Spleen (tissue), 11 donors: Measurements from ENCODE around the gene SFTPB. TPM values are rescaled to one million over a fixed set of nuclear protein-coding genes. Genes with fewer than 3 reads are reported as not detected.
"Not testable (repeated sequence)": the region's sequence is repeated elsewhere in the genome, so short reads cannot be mapped to it uniquely, and the experiment has no call there.

ENCODE experiments used
- DNase-seq: peaks from one replicate; pipeline ENCODE4 v3.0.0-alpha.2; 2020
- H3K27ac ChIP-seq, 8 donors: fragments of 200-600 bp; sonication (generic) in 7 of 8; 1 replicate in 4 of 8; 2 replicates in 4 of 8; pipeline versions ENCODE4 v1.5.0 to v1.8.0; 2016 to 2021; ENCODE audit warnings: inconsistent platforms in 4 of 8, mild to moderate bottlenecking in 4 of 8, moderate library complexity in 1 of 8
- H3K27me3 ChIP-seq, 7 donors: fragments of 200-600 bp; sonication (generic) in 6 of 7; replicated peaks in 1 of 7; 1 replicate in 4 of 7; 2 replicates in 3 of 7; pipeline versions ENCODE4 v1.5.0 to v1.8.0; 2016 to 2021; ENCODE audit warnings: inconsistent platforms in 3 of 7, mild to moderate bottlenecking in 1 of 7
- H3K36me3 ChIP-seq, 6 donors: fragments of 200-600 bp; sonication (generic) in 5 of 6; 1 replicate in 4 of 6; 2 replicates in 2 of 6; pipeline versions ENCODE4 v1.5.0 to v1.8.0; 2016 to 2021; ENCODE audit warnings: inconsistent platforms in 2 of 6
- H3K4me1 ChIP-seq, 6 donors: fragments of 200-600 bp; sonication (generic) in 5 of 6; 1 replicate in 3 of 6; 2 replicates in 3 of 6; pipeline versions ENCODE4 v1.5.0 to v1.8.0; 2016 to 2021; ENCODE audit warnings: inconsistent platforms in 3 of 6
- H3K4me3 ChIP-seq, 8 donors: fragments of 200-600 bp; sonication (generic) in 7 of 8; 1 replicate in 4 of 8; 2 replicates in 4 of 8; pipeline versions ENCODE4 v1.5.0 to v1.8.0; 2016 to 2021; ENCODE audit warnings: inconsistent platforms in 4 of 8, mild to moderate bottlenecking in 4 of 8, moderate library complexity in 2 of 8
- H3K9me3 ChIP-seq, 8 donors: fragments of 200-600 bp; sonication (generic) in 7 of 8; 1 replicate in 4 of 8; 2 replicates in 4 of 8; pipeline versions ENCODE4 v1.5.0 to v1.8.0; 2016 to 2021; ENCODE audit warnings: inconsistent platforms in 4 of 8
- CTCF ChIP-seq, 11 experiments: fragments of 200-600 bp in 7 of 11; fragments of 450-650 bp in 4 of 11; sonication (generic) in 4 of 11; IDR thresholded peaks in 8 of 11; conservative IDR thresholded peaks in 3 of 11; 1 replicate in 7 of 11; 2 replicates in 4 of 11; pipeline versions ENCODE4 v1.4.0 to v1.8.0; 2016 to 2021; ENCODE audit warnings: antibody characterized with exemption in 11 of 11, inconsistent platforms in 4 of 11, mild to moderate bottlenecking in 1 of 11
- POLR2A ChIP-seq, 3 donors: fragments of 450-650 bp; IDR thresholded peaks; one replicate each; pipeline ENCODE4 v1.5.1; 2017; ENCODE audit warnings: antibody characterized with exemption in 3 of 3, mild to moderate bottlenecking in 1 of 3
- POLR2AphosphoS5 ChIP-seq, 3 donors: sonication (generic); formaldehyde crosslinking; IDR thresholded peaks; one replicate each; pipeline ENCODE4 v1.5.1; 2017; ENCODE audit warnings: antibody characterized with exemption in 3 of 3
- WGBS, 5 donors: extraction: QIAGEN DNeasy Blood & Tissue Kit in 3 of 5; methylation state at CpG; one replicate each; pipeline versions ENCODE4 v1.1.5 to v1.1.7; 2013 to 2018; 5-methylcytosine and 5-hydroxymethylcytosine counted together
- intact Hi-C: fragments of 100-400 bp; cut with DNase I; formaldehyde crosslinking; loops from one replicate; pipeline ENCODE4 v1.15.0; 2023; ENCODE audit warnings: low total_unique reads
- polyA plus RNA-seq, 3 donors: library from polyadenylated mRNA; stranded (reverse); fragments of 200-250 nt; gene quantifications; one replicate each; pipeline ENCODE4 v1.2.1, GENCODE V29; 2013
- total RNA-seq, 7 donors: library from RNA; depleted of rRNA in 3 of 7; stranded (reverse); fragments of >200 nt in 3 of 7; fragmentation: NEBNext Ultra II Directional in 4 of 7; extraction: Animal tissue kit (Norgen Biotek cat#: 25700) in 4 of 7; gene quantifications; one replicate each; pipeline versions ENCODE4 v1.1.0 to v1.2.1, GENCODE V29; 2016 to 2021
- donor health status: healthy with polysubstance abuse.
- donor health status: DM: no; HTN: no; CAD: no; lungs with moderate emphysema.
- donor health status: DM: no; HTN: no; CAD: no.
- donor health status: Bipolar disorder and iron deficiency.
- donor health status: healthy.
- donor health status: DM: no; HTN: no; CAD: no.
- donor health status: DM: yes; HTN: yes; CAD: no.

The SFTPB gene
- total and polyA plus RNA-seq, 10 donors = 0.59 to 4.0 (median 2.0) TPM; not detected in 6

- WGBS, 5 donors = 56 to 76% (median 64%) methylated on average over 13 to 14 of the region's 14 CpGs
- no peak for DNase-seq
- H3K9me3 ChIP-seq = no peaks in the 10 kb centered on the region
Observed at GRCh38 chr2:85661139-85661858, 6.7 kb downstream of the SFTPB start.

GRCh38 chr2:85660725-85661124 is 7.3 kb downstream of the SFTPB start:
- TF ChIP-seq CTCF (IDR thresholded peaks at IDR 0.05 in 8 of 11, conservative IDR thresholded peaks at IDR 0.05 in 3 of 11) = no peak
- TF ChIP-seq POLR2A (IDR thresholded peaks at IDR 0.05) = no peak
- TF ChIP-seq POLR2AphosphoS5 (IDR thresholded peaks at IDR 0.05) = no peak
- no peak for DNase-seq
- H3K27me3 ChIP-seq = no peaks in the 10 kb centered on the region
- intact Hi-C loops = no loop called here
- peaks cover 0 to 19% (median 6%) of the 10 kb centered on the region in 6 donors for H3K4me1 ChIP-seq
- peaks cover 0 to 48% (median 12%) of the 10 kb centered on the region in 6 donors for H3K36me3 ChIP-seq
- H3K9me3 ChIP-seq = no peaks in the 10 kb centered on the region
- H3K27ac ChIP-seq = no peak overlapping the region
- WGBS, 5 donors = 77 to 93% (median 83%) methylated on average over 7 of the region's 7 CpGs
- H3K4me3 ChIP-seq = no peak overlapping the region

More at GRCh38 chr2:85661139-85661858, 6.7 kb downstream of the SFTPB start:
- intact Hi-C loops = no loop called here
- H3K36me3 ChIP-seq = peaks cover 0 to 42% (median 10%) of the 10 kb centered on the region in 6 donors
- no peaks in the 10 kb centered on the region for H3K27me3 ChIP-seq
- H3K4me3 ChIP-seq = no peak overlapping the region
- peaks cover 0 to 19% (median 5%) of the 10 kb centered on the region in 6 donors for H3K4me1 ChIP-seq
- TF ChIP-seq POLR2A (IDR thresholded peaks at IDR 0.05) (no peak), POLR2AphosphoS5 (IDR thresholded peaks at IDR 0.05) (no peak), CTCF (IDR thresholded peaks at IDR 0.05 in 8 of 11, conservative IDR thresholded peaks at IDR 0.05 in 3 of 11) (no peak)
- H3K27ac ChIP-seq = no peak overlapping the region

GRCh38 chr2:85660301-85660700 is 7.7 kb downstream of the SFTPB start:
- H3K4me3 ChIP-seq, H3K27ac ChIP-seq, intact Hi-C loops, H3K9me3 ChIP-seq, DNase-seq, H3K27me3 ChIP-seq: not testable (repeated sequence)
- peaks cover 0 to 52% (median 12%) of the 10 kb centered on the region in 6 donors for H3K36me3 ChIP-seq
- peaks cover 0 to 19% (median 6%) of the 10 kb centered on the region in 6 donors for H3K4me1 ChIP-seq
- WGBS, 5 donors = 95 to 99% (median 98%) methylated on average over 10 to 11 of the region's 11 CpGs

- intact Hi-C loops = no loop called here
- no peak for TF ChIP-seq CTCF (IDR thresholded peaks at IDR 0.05 in 8 of 11, conservative IDR thresholded peaks at IDR 0.05 in 3 of 11)
- no peak for TF ChIP-seq POLR2AphosphoS5 (IDR thresholded peaks at IDR 0.05)
- no peak for TF ChIP-seq POLR2A (IDR thresholded peaks at IDR 0.05)
- DNase-seq = no peak
Observed at GRCh38 chr2:85659324-85659981, 8.5 kb downstream of the SFTPB start.

DNA sequence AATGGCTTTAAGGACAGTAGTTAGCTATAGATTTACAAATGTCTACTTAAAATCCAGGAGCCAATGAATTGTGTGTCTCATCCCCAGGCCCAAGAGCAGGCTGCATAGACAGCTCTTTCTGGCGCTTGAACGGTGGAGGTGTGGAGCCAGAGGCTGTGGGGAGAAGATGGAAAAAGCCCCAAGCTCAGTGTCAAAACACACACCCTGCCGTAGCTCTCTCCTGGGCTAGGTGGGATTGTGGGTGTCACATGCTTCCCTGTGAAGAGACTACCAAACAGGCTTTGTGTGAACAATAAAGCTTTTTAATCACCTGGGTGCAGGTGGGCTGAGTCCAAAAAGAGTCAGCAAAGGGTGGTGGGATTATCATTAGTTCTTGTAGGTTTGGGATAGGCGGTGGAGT is 10.6 kb downstream of the SFTPB start:
- intact Hi-C loops, H3K27ac ChIP-seq, DNase-seq: not testable (repeated sequence)

More at GRCh38 chr2:85659324-85659981, 8.5 kb downstream of the SFTPB start:
- Histone ChIP-seq H3K4me1 (peaks cover 0 to 19% (median 6%) of the 10 kb centered on the region in 6 donors), H3K9me3 (no peaks in the 10 kb centered on the region), H3K4me3 (no peak overlapping the region), H3K27ac (no peak overlapping the region), H3K27me3 (no peaks in the 10 kb centered on the region), H3K36me3 (peaks cover 0 to 59% (median 12%) of the 10 kb centered on the region in 6 donors)
- 79 to 83% (median 80%) methylated on average over 9 to 13 of the region's 13 CpGs for WGBS, 5 donors

More for the DNA sequence above, 10.6 kb downstream of the SFTPB start:
- not testable (repeated sequence) for H3K9me3 ChIP-seq, H3K27me3 ChIP-seq, H3K4me3 ChIP-seq
- WGBS, 5 donors = 95 to 100% (median 96%) methylated on average over 4 of the region's 4 CpGs
- Histone ChIP-seq H3K4me1 (peaks cover 0 to 17% (median 6%) of the 10 kb centered on the region in 6 donors), H3K36me3 (peaks cover 0 to 80% (median 17%) of the 10 kb centered on the region in 6 donors)
